Transverse colon (tissue), 4 donors: Measurements from ENCODE around the gene SQSTM1. TPM values are rescaled to one million over a fixed set of nuclear protein-coding genes. Genes with fewer than 3 reads are reported as not detected.

ENCODE experiments used
- DNase-seq: peaks from one replicate; pipeline ENCODE4 v3.0.0-alpha.2; 2019
- H3K27ac ChIP-seq, 4 donors: fragments of 200-600 bp; sonication (generic); 2 replicates each; pipeline ENCODE4 v1.5.1; 2016 to 2018; ENCODE audit warnings: inconsistent platforms in 4 of 4
- H3K27me3 ChIP-seq: fragments of 200-600 bp; sonication (generic); 2 replicates; pipeline ENCODE4 v1.5.1; 2017; ENCODE audit warnings: inconsistent platforms
- H3K36me3 ChIP-seq, 4 donors: fragments of 200-600 bp; sonication (generic); 2 replicates each; pipeline ENCODE4 v1.5.1; 2017 to 2019; ENCODE audit warnings: inconsistent platforms in 4 of 4
- H3K4me1 ChIP-seq, 4 donors: fragments of 200-600 bp; sonication (generic); 2 replicates each; pipeline ENCODE4 v1.5.1; 2017 to 2020; ENCODE audit warnings: inconsistent platforms in 4 of 4
- H3K4me3 ChIP-seq, 4 donors: fragments of 200-600 bp; sonication (generic); 1 replicate in 1 of 4; 2 replicates in 3 of 4; pipeline versions ENCODE4 v1.5.1 to v1.6.1; 2017 to 2019; ENCODE audit warnings: inconsistent platforms in 4 of 4
- H3K9me3 ChIP-seq, 2 donors: fragments of 200-600 bp; sonication (generic); 2 replicates each; pipeline ENCODE4 v1.5.1; 2017 to 2019; ENCODE audit warnings: inconsistent platforms in 2 of 2
- CTCF ChIP-seq, 5 experiments: fragments of 200-600 bp in 3 of 5; fragments of 450-650 bp in 2 of 5; sonication (generic) in 3 of 5; IDR thresholded peaks; 1 replicate in 2 of 5; 2 replicates in 3 of 5; pipeline ENCODE4 v1.5.1; 2016 to 2017; ENCODE audit warnings: antibody characterized with exemption in 5 of 5, inconsistent platforms in 3 of 5, mild to moderate bottlenecking in 2 of 5, moderate library complexity in 1 of 5
- EP300 ChIP-seq: sonication (generic); formaldehyde crosslinking; IDR thresholded peaks from one replicate; pipeline ENCODE4 v1.6.1; 2017; ENCODE audit warnings: antibody characterized with exemption, low read depth
- POLR2A ChIP-seq: fragments of 450-650 bp; IDR thresholded peaks from one replicate; pipeline ENCODE4 v1.6.1; 2016; ENCODE audit warnings: antibody characterized with exemption, mild to moderate bottlenecking, moderate library complexity
- POLR2AphosphoS5 ChIP-seq, 3 donors: sonication (generic); formaldehyde crosslinking; IDR thresholded peaks; one replicate each; pipeline ENCODE4 v1.6.1; 2016; ENCODE audit warnings: antibody characterized with exemption in 3 of 3
- WGBS, 2 donors: methylation state at CpG; one replicate each; pipeline ENCODE4 v1.1.5; 2018; ENCODE audit warnings: low coverage in 1 of 2; 5-methylcytosine and 5-hydroxymethylcytosine counted together
- in situ Hi-C, 4 donors: fragments of 200-750 bp; cut with MboI; loops; one replicate each; pipeline versions ENCODE4 v1.15.0 to v1.15.1; 2017; ENCODE audit warnings: low sequenced_read_pairs in 3 of 4, low pct_ligation_motif_present in 1 of 4, low pct_unique_long_range_greater_than_20kb in 1 of 4
- intact Hi-C: fragments of 100-400 bp; cut with DNase I; formaldehyde crosslinking; loops from one replicate; pipeline ENCODE4 v1.15.1; 2023; ENCODE audit warnings: low total_unique reads
- total RNA-seq, 4 donors: library from RNA; depleted of rRNA; stranded (reverse); fragments of >200 nt; gene quantifications; one replicate each; pipeline ENCODE4 v1.1.0, GENCODE V29; 2016

Gene SQSTM1
- total RNA-seq, 4 donors from 2014 or later = 250 to 620 (median 432) TPM

DNA sequence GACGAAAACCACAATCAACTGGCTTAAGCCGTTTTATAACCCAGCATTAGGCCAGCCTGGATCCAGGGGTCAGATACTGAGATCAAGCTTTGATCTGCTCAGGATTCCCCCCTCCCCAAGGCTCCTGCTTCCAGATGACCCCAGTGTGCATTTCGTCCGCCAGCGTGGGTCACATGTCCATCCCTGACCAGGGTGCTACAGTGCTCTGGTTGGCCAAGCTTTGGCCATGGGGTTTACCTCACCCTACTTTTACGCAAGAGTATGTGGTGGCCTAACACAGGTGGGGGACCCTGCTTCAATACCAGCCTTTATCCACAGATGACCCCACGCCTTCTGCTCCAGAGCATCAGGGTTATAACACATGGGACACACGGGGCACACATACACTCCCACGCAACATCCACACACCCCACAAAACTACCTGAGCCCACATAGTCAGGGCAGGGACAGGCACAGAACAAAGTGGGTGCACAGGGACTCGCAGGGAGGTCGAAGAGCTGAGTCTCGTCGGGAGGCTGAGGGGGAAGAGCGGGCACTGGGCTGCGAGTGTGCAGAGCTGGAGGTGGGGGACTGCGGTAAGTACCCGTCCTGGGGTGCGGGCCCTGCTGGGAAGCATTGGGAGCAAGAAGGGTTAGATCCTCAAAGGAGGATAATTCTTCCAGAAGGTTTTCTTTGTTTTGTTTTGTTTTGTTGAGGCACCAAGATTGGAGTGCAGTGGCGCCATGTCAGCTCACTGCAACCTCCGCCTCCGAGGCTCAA lies 5.0 kb upstream of the SQSTM1 start:
- in situ Hi-C loops (no loop called here), intact Hi-C loops (no loop called here)
- DNase-seq = no peak
- WGBS, 2 donors = 96% methylated on average over 21 of the region's 21 CpGs; no CpG with 5 or more reads in 1 of the 2 donors
- TF ChIP-seq POLR2A (no peak), CTCF (IDR thresholded peaks at IDR 0.05) (no peak)
- no peak overlapping the region for H3K27ac ChIP-seq
- no peak overlapping the region for H3K4me3 ChIP-seq
- H3K27me3 ChIP-seq = no peaks in the 10 kb centered on the region
- no peaks in the 10 kb centered on the region for H3K36me3 ChIP-seq
- H3K4me1 ChIP-seq = peaks cover 22 to 41% (median 39%) of the 10 kb centered on the region in 4 donors
- no peaks in the 10 kb centered on the region for H3K9me3 ChIP-seq

DNA sequence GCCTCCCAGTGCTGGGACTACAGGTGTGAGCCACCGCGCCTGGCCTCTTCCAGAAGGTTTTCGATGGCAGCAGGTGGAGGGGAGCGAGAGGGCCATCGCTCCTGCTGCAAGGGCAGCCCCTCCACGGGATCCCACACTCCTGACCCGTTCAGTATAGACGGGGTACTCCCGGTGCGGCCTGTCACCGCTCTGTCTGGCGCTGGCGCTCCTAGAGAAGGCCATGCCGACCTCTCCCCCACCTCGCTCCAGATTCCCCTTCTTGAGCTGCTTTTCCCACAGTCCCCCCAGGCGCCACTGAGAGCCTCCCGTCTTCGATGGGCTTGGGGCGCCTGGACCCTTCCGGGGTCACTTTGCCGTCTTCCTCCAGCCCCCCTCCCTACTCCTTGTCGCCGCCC lies 4.3 kb upstream of the SQSTM1 start:
- WGBS, 2 donors = 79% methylated on average over 23 of the region's 23 CpGs; no CpG with 5 or more reads in 1 of the 2 donors
- H3K9me3 ChIP-seq = no peaks in the 10 kb centered on the region
- TF ChIP-seq CTCF (IDR thresholded peaks at IDR 0.05) = no peak
- TF ChIP-seq EP300 = no peak
- TF ChIP-seq POLR2A = no peak
- TF ChIP-seq POLR2AphosphoS5 (IDR thresholded peaks at IDR 0.05) = no peak

DNA sequence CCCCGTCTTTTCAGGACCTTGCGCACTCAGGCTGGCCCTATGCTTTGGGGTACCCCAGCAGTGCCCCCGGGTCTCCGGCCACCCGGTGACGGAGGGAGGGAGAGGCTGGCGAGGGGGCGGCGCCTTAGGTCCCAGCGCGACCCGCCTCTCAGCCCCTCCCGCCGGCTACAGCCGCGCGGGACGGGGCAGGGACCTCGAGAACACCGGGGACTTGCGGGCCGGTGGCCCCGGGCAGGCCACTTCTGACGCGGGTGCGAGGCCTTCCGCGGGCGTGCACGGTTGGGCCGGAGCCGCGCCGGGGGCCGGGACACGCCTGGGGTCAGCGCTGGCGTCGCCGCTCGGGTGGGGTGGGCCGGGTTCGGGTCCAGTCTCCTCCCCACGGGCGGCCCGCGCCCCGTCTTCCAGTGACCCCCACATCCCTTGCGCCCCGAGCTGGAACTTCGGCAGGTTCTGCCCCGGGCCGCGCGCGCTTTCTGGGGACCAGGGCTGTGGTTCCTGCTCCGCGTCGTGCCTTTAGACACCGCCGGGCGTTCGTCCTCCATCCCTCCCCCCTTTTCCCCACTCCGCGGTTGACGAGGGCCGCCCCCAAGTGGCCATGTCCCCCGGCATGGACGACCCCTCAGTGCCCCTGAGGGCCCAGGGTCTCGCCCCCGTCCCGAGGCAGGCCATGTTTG lies 3.8 kb upstream of the SQSTM1 start:
- DNase-seq = no peak
- 4% methylated on average over 29 of the region's 72 CpGs; no CpG with 5 or more reads in 1 of the 2 donors for WGBS, 2 donors
- Histone ChIP-seq H3K4me1 (peaks cover 24 to 44% (median 41%) of the 10 kb centered on the region in 4 donors), H3K27me3 (no peaks in the 10 kb centered on the region), H3K27ac (peak overlapping the region; percentile 99 to 100 (median 100)), H3K4me3 (peak overlapping the region; percentile 35 to 59 (median 44)), H3K36me3 (no peaks in the 10 kb centered on the region), H3K9me3 (no peaks in the 10 kb centered on the region)
- TF ChIP-seq POLR2AphosphoS5 (IDR thresholded peaks at IDR 0.05) = no peak
- peak in 1 of 5 experiments; percentile 13 for TF ChIP-seq CTCF (IDR thresholded peaks at IDR 0.05)
- in situ Hi-C loops = no loop called here
- intact Hi-C loops = no loop called here

More for the DNA sequence above, 4.3 kb upstream of the SQSTM1 start:
- Histone ChIP-seq H3K36me3 (no peaks in the 10 kb centered on the region), H3K4me1 (peaks cover 22 to 41% (median 39%) of the 10 kb centered on the region in 4 donors), H3K4me3 (peak overlapping the region in 3 of 4 donors; percentile 35 to 59 (median 52)), H3K27ac (peak overlapping the region; percentile 99 to 100 (median 100)), H3K27me3 (no peaks in the 10 kb centered on the region)
- no peak for DNase-seq
- in situ Hi-C loops (no loop called here), intact Hi-C loops (no loop called here)

DNA sequence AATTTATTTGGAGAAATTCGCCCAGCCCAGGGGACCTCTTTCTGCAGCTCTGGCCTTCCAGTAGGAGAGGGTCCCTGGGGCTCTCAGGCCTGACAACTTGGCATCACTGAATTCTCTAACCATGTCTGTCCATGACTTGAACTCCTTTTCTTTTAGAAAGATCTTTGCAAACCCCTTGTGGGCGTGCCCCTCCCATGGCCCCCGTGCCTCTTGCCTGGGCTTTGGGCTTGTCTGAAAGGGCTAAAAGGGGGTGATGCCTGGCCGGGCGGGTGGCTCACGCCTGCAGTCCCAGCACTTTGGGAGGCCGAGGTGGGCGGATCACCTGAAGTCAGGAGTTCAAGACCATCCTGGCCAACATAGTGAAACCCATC lies 3.2 kb upstream of the SQSTM1 start:
- no peaks in the 10 kb centered on the region for H3K9me3 ChIP-seq
- H3K27ac ChIP-seq = peak overlapping the region; percentile 99 to 100 (median 100)
- no peaks in the 10 kb centered on the region for H3K36me3 ChIP-seq
- 81% methylated on average over 7 of the region's 8 CpGs; no CpG with 5 or more reads in 1 of the 2 donors for WGBS, 2 donors
- peak overlapping the region in 3 of 4 donors; percentile 35 to 59 (median 52) for H3K4me3 ChIP-seq
- no peaks in the 10 kb centered on the region for H3K27me3 ChIP-seq
- H3K4me1 ChIP-seq = peaks cover 29 to 49% (median 46%) of the 10 kb centered on the region in 4 donors
- intact Hi-C loops = no loop called here
- no peak for DNase-seq
- in situ Hi-C loops = no loop called here
- no peak for TF ChIP-seq CTCF (IDR thresholded peaks at IDR 0.05)
- TF ChIP-seq POLR2AphosphoS5 (IDR thresholded peaks at IDR 0.05) = no peak
- TF ChIP-seq POLR2A = no peak
- TF ChIP-seq EP300 = no peak
